ENCODE data around the gene CATSPER1.

CATSPER1 gene

GRCh38 chr11:65973439-65974110 is 52.7 kb downstream of the CATSPER1 start:
- CTCF ChIA-PET, result interaction anchor here (0.8 kb wide), 1 partner anchor 49 kb away, joined by 3 read pairs; no protein-coding TSS in a partner anchor
- DNase-seq (ENCODE audit: extremely low spot score), result no peak
- POLR2A ChIA-PET, result no interaction called here

GRCh38 chr11:65972116-65972515 is 54.2 kb downstream of the CATSPER1 start:
- DNase-seq (ENCODE audit: extremely low spot score), result no peak
- POLR2A ChIA-PET, result interaction anchor here (0.7 kb wide), 1 partner anchor 178 kb away, joined by 4 read pairs; no protein-coding TSS in a partner anchor
- CTCF ChIA-PET, result interaction anchor here (1.7 to 4.5 kb wide), 3 partner anchors 16 to 88 kb away, joined by 10 to 25 read pairs (median 14); partner anchors contain the start of gene FIBP
- TF ChIP-seq CTCF (IDR thresholded peaks at IDR 0.05; ENCODE audit: control extremely low read depth, extremely low read depth, low read depth, missing control alignments), result no peak

More at GRCh38 chr11:65973439-65974110, 52.7 kb downstream of the CATSPER1 start:
- no peak for TF ChIP-seq CTCF (IDR thresholded peaks at IDR 0.05; ENCODE audit: control extremely low read depth, extremely low read depth, low read depth, missing control alignments)

- no peak for DNase-seq (ENCODE audit: extremely low spot score)
- CTCF ChIA-PET, result interaction anchor here (0.7 to 4.5 kb wide), 3 partner anchors 11 to 84 kb away, joined by 3 to 25 read pairs (median 4); no protein-coding TSS in a partner anchor
- POLR2A ChIA-PET, result interaction anchor here (0.6 kb wide), 1 partner anchor 81 kb away, joined by 4 read pairs; the partner anchor contains the start of gene FIBP
- no peak for TF ChIP-seq CTCF (IDR thresholded peaks at IDR 0.05; ENCODE audit: control extremely low read depth, extremely low read depth, low read depth, missing control alignments)
Observed at GRCh38 chr11:65968600-65969482, 57.4 kb downstream of the CATSPER1 start.

GRCh38 chr11:65967329-65967934 is 58.8 kb downstream of the CATSPER1 start:
- no peak for TF ChIP-seq CTCF (IDR thresholded peaks at IDR 0.05; ENCODE audit: control extremely low read depth, extremely low read depth, low read depth, missing control alignments)
- no peak for DNase-seq (ENCODE audit: extremely low spot score)
- ChIA-PET CTCF (interaction anchor here (1.1 kb wide), 1 partner anchor 107 kb away, joined by 3 read pairs; the partner anchor contains the start of gene MUS81), POLR2A (interaction anchor here (0.7 kb wide), 1 partner anchor 71 kb away, joined by 3 read pairs; no protein-coding TSS in a partner anchor)

Measured in GM10248 (cell line).